NCI-H128 (cell line): ENCODE measurements around the gene TP53INP2.
"Not testable (repeated sequence)": the region's sequence is repeated elsewhere in the genome, so short reads cannot be mapped to it uniquely, and the experiment has no call there.

ENCODE experiments used
- DNase-seq: peaks from one replicate; lab custom pipeline; 2025; ENCODE audit not compliant: unreplicated experiment; lab: John Stamatoyannopoulos, UW

The TP53INP2 gene

GRCh38 chr20:34720266-34720665 lies 16.1 kb downstream of the TP53INP2 start:
- no peak for DNase-seq

- not testable (repeated sequence) for DNase-seq
Observed at GRCh38 chr20:34722560-34722959, 18.4 kb downstream of the TP53INP2 start.

- DNase-seq: no peak
Observed at GRCh38 chr20:34724172-34724571, 20.0 kb downstream of the TP53INP2 start.

- DNase-seq: no peak
Observed at GRCh38 chr20:34729416-34729815, 25.3 kb downstream of the TP53INP2 start.

- DNase-seq: no peak
Observed at GRCh38 chr20:34732523-34732922, 28.4 kb downstream of the TP53INP2 start.

GRCh38 chr20:34736106-34736735 lies 32.1 kb downstream of the TP53INP2 start:
- DNase-seq: no peak

- no peak for DNase-seq
Observed at GRCh38 chr20:34743039-34743438, 38.9 kb downstream of the TP53INP2 start.

- no peak for DNase-seq
Observed at GRCh38 chr20:34744340-34744739, 40.2 kb downstream of the TP53INP2 start.

- DNase-seq: no peak
Observed at GRCh38 chr20:34744847-34745246, 40.7 kb downstream of the TP53INP2 start.

GRCh38 chr20:34746674-34747073 lies 42.5 kb downstream of the TP53INP2 start:
- no peak for DNase-seq

- no peak for DNase-seq
Observed at GRCh38 chr20:34747479-34747878, 43.3 kb downstream of the TP53INP2 start.

GRCh38 chr20:34748709-34749108 lies 44.6 kb downstream of the TP53INP2 start:
- no peak for DNase-seq

GRCh38 chr20:34750484-34750883 lies 46.3 kb downstream of the TP53INP2 start:
- DNase-seq: no peak

- DNase-seq: no peak
Observed at GRCh38 chr20:34751453-34751852, 47.3 kb downstream of the TP53INP2 start.

- no peak for DNase-seq
Observed at GRCh38 chr20:34753706-34754461, 49.7 kb downstream of the TP53INP2 start.

- DNase-seq: no peak
Observed at GRCh38 chr20:34754611-34755010, 50.5 kb downstream of the TP53INP2 start.

- no peak for DNase-seq
Observed at GRCh38 chr20:34755367-34755766, 51.2 kb downstream of the TP53INP2 start.

- no peak for DNase-seq
Observed at GRCh38 chr20:34762031-34762555, 57.9 kb downstream of the TP53INP2 start.
